Stimulated activated CD8-positive, alpha-beta memory T cell treated with anti-CD3 and anti-CD28 coated beads, Interleukin-12 subunit alpha, Interleukin-12 subunit beta, amount 100 ng/mL, for 24 hours (primary cell): ENCODE measurements around the gene SLC26A1.
"Not testable (repeated sequence)": the region's sequence is repeated elsewhere in the genome, so short reads cannot be mapped to it uniquely, and the experiment has no call there.

Experiments used
- DNase-seq: peaks from one replicate; pipeline ENCODE4 v3.0.0-alpha.2; 2020; ENCODE audit errors: extremely low read depth

Gene SLC26A1

GRCh38 chr4:954211-955020 is 38.8 kb downstream of the SLC26A1 start:
- no peak for DNase-seq

- DNase-seq, result no peak
Observed at GRCh38 chr4:953574-953915, 39.7 kb downstream of the SLC26A1 start.

GRCh38 chr4:952881-953573 is 40.2 kb downstream of the SLC26A1 start:
- no peak for DNase-seq

- no peak for DNase-seq
Observed at GRCh38 chr4:951594-952468, 41.4 kb downstream of the SLC26A1 start.

GRCh38 chr4:951186-951585 is 42.0 kb downstream of the SLC26A1 start:
- no peak for DNase-seq

GRCh38 chr4:950136-951020 is 42.8 kb downstream of the SLC26A1 start:
- no peak for DNase-seq

- no peak for DNase-seq
Observed at GRCh38 chr4:949656-950055, 43.5 kb downstream of the SLC26A1 start.

GRCh38 chr4:948936-949300 is 44.3 kb downstream of the SLC26A1 start:
- DNase-seq, result no peak

- no peak for DNase-seq
Observed at GRCh38 chr4:948101-948935, 44.9 kb downstream of the SLC26A1 start.

- DNase-seq, result no peak
Observed at GRCh38 chr4:947491-947971, 45.7 kb downstream of the SLC26A1 start.

GRCh38 chr4:946517-947471 is 46.4 kb downstream of the SLC26A1 start:
- no peak for DNase-seq

- DNase-seq, result no peak
Observed at GRCh38 chr4:946103-946450, 47.1 kb downstream of the SLC26A1 start.

GRCh38 chr4:945274-946102 is 47.7 kb downstream of the SLC26A1 start:
- DNase-seq, result no peak

GRCh38 chr4:939508-939907 is 53.7 kb downstream of the SLC26A1 start:
- not testable (repeated sequence) for DNase-seq
